Muscle layer of colon (tissue), 2 donors: ENCODE measurements around the gene CDK1.

ENCODE experiments used
- H3K27ac ChIP-seq: one replicate; pipeline ENCODE4 v1.7.0; 2013; ENCODE audit warnings: low read depth, mild to moderate bottlenecking, low read length, moderate library complexity
- H3K27me3 ChIP-seq, 2 donors: one replicate each; pipeline ENCODE4 v1.7.0; 2013; ENCODE audit warnings: low read length in 2 of 2, mild to moderate bottlenecking in 2 of 2; ENCODE audit not compliant: insufficient read depth in 2 of 2, control insufficient read depth in 1 of 2
- H3K36me3 ChIP-seq: one replicate; pipeline ENCODE4 v1.7.0; 2013; ENCODE audit warnings: mild to moderate bottlenecking, low read length; ENCODE audit not compliant: insufficient read depth
- H3K4me1 ChIP-seq: one replicate; pipeline ENCODE4 v1.7.0; 2013; ENCODE audit warnings: mild to moderate bottlenecking, low read length; ENCODE audit not compliant: insufficient read depth
- H3K4me3 ChIP-seq, 2 donors: one replicate each; pipeline ENCODE4 v1.7.0; 2013; ENCODE audit warnings: low read length in 2 of 2, low read depth in 1 of 2, mild to moderate bottlenecking in 1 of 2, moderate library complexity in 1 of 2
- H3K9ac ChIP-seq: one replicate; pipeline ENCODE4 v1.7.0; 2013; ENCODE audit warnings: low read length
- H3K9me3 ChIP-seq: one replicate; pipeline ENCODE4 v1.7.0; 2013; ENCODE audit warnings: mild to moderate bottlenecking, low read length
- donor health status: abdominal sarcoma.
- donor health status: Adenocarcinoma of cecum.

CDK1 gene

DNA sequence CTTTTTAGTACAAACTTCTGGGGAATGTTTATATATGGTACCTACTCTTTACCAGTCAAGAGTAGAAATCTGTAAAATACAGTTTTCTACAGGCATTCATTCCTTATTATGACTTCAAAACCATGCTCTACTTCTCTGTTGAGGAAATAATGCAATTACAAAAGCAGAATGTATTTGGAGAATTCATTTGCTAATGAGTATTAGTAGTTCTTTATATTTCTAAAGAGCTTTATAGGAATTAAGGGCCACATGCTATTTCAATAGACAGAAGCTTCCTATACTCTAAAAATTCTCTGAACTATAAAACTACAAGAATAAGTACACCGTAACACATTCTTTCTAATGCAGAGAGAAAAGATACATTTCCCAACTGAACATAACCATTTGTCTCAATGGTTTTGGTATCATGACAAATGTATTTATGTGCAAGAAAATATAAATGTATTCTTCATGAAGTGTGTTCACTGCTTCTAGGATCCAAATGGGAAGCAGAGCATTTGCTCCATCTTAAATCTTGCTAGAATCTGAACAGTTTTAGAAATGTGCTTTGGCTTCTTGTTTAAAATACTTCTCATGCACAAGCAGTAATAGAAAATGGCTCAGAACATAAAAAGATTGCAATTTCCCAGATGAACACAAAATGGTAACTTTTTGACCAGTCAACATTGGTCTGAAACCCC, 21.8 kb downstream of the CDK1 start:
- no peak overlapping the region for H3K4me3 ChIP-seq
- no peaks in the 10 kb centered on the region for H3K9me3 ChIP-seq
- H3K36me3 ChIP-seq = no peaks in the 10 kb centered on the region
- H3K9ac ChIP-seq = no peak overlapping the region
- H3K27me3 ChIP-seq = no peaks in the 10 kb centered on the region
- H3K27ac ChIP-seq = no peak overlapping the region
- H3K4me1 ChIP-seq = peaks cover 3% of the 10 kb centered on the region

DNA sequence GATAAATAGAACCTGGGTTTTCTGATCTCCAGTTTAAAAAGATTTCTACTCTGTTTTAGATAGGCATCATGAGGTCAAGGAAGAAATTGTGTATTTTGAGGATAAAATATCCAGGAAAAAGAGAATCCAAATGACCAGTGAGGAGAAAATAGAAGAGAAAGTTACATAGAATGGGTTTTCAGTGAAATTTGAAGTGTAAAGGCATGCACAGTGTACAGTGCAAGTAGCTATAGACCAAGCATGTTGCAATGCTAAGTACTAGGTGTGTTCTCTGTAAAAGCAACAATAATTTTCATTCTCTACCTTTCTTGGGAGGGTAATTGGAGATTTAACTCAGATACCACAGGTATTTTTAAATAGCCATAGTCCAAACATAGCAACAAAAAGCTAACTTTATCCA, 22.6 kb downstream of the CDK1 start:
- H3K27ac ChIP-seq = no peak overlapping the region
- no peaks in the 10 kb centered on the region for H3K36me3 ChIP-seq

DNA sequence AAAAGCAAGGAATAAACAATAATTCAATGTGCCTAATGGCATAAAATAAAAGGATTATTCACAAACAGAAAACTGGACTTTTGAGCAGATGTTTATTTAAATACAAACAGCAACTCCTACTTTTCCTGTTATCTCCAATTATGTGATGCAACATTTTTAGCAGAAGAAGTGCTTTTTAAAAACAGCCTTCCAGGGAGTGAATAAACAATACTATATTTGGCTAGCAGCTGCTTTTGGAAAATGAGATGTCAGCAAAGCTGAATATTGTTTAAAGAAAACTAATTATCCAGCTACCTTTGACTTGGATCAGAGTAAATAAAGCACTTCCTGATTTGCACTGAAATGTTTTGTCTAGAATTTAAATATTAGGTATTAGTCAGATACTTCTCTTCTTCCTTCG, 23.2 kb downstream of the CDK1 start:
- no peaks in the 10 kb centered on the region for H3K36me3 ChIP-seq
- no peaks in the 10 kb centered on the region for H3K27me3 ChIP-seq
- no peak overlapping the region for H3K4me3 ChIP-seq
- no peak overlapping the region for H3K9ac ChIP-seq
- H3K27ac ChIP-seq = no peak overlapping the region
- peaks cover 3% of the 10 kb centered on the region for H3K4me1 ChIP-seq
- H3K9me3 ChIP-seq = no peaks in the 10 kb centered on the region

More for the DNA sequence above, 22.6 kb downstream of the CDK1 start:
- Histone ChIP-seq H3K4me3 (no peak overlapping the region), H3K4me1 (peaks cover 3% of the 10 kb centered on the region), H3K9ac (no peak overlapping the region), H3K9me3 (no peaks in the 10 kb centered on the region), H3K27me3 (no peaks in the 10 kb centered on the region)

DNA sequence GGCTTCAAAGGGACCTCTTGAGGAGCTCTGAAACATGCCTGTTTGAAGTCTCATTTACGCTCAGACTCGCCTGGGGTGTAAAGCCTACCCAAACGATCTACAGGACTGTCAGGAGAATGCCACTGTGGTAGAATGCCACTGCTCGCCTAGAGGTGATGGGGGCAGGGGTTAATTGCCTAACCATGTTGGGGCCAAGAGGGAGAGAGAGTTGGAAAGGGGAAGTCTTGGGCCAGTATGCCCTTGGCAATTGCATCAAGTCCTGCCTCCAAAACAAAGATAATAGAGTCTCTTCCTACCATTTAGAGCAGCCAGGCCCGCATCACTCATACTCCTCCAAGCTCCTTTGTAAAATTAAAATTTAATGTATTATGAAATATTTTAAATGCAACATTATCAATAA, 25.2 kb downstream of the CDK1 start:
- Histone ChIP-seq H3K27ac (no peak overlapping the region), H3K9me3 (no peaks in the 10 kb centered on the region), H3K4me1 (peaks cover 3% of the 10 kb centered on the region), H3K4me3 (no peak overlapping the region), H3K36me3 (no peaks in the 10 kb centered on the region), H3K27me3 (no peaks in the 10 kb centered on the region), H3K9ac (no peak overlapping the region)

DNA sequence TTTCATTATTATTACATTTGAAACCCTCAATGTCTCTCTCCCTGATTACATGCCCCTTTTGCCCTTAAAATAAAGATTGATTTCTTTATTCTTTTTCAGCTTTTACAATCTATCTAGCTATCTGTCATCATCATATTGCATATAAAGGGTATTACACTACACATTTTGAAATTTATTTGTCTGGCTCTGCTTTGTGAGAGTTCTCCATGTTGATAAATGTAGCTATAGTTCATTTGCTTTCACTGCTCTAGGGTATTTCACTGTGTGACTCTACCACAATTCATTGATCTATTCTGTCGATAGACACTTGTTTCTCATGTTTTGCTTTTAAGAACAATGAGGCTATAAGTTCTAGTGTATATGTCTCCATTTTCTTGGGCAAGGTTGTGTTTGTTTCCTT, 25.6 kb downstream of the CDK1 start:
- Histone ChIP-seq H3K4me3 (no peak overlapping the region), H3K4me1 (peaks cover 3% of the 10 kb centered on the region)

DNA sequence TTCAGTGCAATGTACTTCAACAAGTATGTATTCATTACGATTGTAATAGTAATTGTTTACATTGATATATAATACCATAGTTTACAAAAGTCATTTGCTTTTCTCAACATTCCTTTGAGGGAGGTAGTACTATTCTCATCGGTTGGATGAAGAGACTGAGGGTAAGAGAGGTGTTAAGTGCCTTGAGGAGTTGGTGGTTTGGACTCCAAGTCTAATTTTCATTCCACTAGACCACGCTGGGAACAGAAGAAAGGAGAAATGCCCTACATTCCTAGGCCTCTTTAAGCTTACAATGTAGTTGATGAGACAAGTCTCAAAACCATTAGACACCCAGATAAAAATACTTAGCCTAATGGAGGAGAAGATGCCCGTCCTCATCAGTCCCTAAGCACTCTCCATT, 28.6 kb downstream of the CDK1 start:
- no peaks in the 10 kb centered on the region for H3K9me3 ChIP-seq
- H3K27me3 ChIP-seq = no peaks in the 10 kb centered on the region
- no peak overlapping the region for H3K9ac ChIP-seq
- H3K27ac ChIP-seq = no peak overlapping the region
- H3K36me3 ChIP-seq = no peaks in the 10 kb centered on the region
- peaks cover 15% of the 10 kb centered on the region for H3K4me1 ChIP-seq
- no peak overlapping the region for H3K4me3 ChIP-seq

More for the DNA sequence above, 25.6 kb downstream of the CDK1 start:
- H3K27me3 ChIP-seq = no peaks in the 10 kb centered on the region
- no peaks in the 10 kb centered on the region for H3K9me3 ChIP-seq
- no peak overlapping the region for H3K9ac ChIP-seq
- no peaks in the 10 kb centered on the region for H3K36me3 ChIP-seq
- H3K27ac ChIP-seq = no peak overlapping the region

DNA sequence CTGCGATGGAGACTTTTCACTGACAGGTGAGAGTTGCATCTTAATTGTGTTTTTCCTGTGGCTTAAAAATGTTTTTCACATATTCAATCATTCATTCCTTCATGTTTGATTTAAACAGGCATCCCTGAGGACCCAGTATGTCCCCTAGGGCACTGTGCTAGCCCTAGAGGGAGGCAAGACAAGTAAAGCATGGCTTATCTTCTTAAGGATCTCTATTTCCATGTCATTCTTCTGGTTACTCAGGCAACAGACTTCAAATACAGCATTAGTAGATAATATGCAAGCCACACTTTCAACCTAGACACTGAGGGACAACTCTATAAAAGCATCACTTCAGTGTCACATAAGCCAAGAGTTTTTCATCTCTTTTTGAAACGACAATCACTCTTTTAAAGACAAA, 29.2 kb downstream of the CDK1 start:
- Histone ChIP-seq H3K9ac (no peak overlapping the region), H3K9me3 (no peaks in the 10 kb centered on the region), H3K27ac (no peak overlapping the region), H3K4me1 (peaks cover 15% of the 10 kb centered on the region), H3K4me3 (no peak overlapping the region), H3K36me3 (no peaks in the 10 kb centered on the region), H3K27me3 (no peaks in the 10 kb centered on the region)

DNA sequence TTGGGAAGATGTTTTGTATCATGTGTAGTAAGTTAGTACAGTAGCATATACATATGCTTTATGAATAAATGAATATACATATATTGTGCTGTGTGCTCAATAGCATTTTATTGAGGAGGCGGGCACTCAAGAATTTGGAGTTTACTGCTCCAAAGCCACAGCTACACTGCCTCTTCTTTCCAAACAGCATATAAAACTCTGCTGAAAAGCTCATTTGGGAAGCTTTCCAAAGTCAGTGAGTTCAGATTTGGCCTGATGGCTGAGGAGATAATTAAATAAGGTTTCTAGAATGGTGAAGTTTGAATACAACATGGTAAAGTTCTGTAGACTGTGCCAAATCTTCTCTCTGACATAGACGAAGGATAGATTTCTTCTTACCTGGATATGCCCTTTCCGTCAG, 29.8 kb downstream of the CDK1 start:
- Histone ChIP-seq H3K4me1 (peaks cover 15% of the 10 kb centered on the region), H3K9ac (no peak overlapping the region), H3K36me3 (no peaks in the 10 kb centered on the region), H3K27me3 (no peaks in the 10 kb centered on the region), H3K27ac (no peak overlapping the region), H3K4me3 (no peak overlapping the region), H3K9me3 (no peaks in the 10 kb centered on the region)

DNA sequence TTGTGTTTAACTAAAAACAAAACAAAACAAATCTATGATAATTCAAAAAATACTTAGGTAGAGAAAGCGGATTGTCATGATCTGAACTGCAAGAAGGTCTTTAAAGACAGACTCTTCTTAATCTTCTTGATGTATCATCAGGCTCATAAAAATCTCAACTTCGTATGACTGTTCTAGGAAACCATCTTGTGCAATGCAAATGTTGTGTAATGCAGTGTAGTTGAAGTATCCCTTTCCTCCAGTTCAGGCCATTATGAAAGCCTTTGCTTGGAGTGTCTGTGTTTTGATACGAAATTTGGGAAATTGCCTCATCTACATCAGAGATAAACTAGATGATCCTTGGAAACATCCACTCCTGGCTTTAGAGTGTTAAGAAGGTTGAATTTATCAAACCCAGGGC, 30.9 kb downstream of the CDK1 start:
- no peaks in the 10 kb centered on the region for H3K9me3 ChIP-seq

DNA sequence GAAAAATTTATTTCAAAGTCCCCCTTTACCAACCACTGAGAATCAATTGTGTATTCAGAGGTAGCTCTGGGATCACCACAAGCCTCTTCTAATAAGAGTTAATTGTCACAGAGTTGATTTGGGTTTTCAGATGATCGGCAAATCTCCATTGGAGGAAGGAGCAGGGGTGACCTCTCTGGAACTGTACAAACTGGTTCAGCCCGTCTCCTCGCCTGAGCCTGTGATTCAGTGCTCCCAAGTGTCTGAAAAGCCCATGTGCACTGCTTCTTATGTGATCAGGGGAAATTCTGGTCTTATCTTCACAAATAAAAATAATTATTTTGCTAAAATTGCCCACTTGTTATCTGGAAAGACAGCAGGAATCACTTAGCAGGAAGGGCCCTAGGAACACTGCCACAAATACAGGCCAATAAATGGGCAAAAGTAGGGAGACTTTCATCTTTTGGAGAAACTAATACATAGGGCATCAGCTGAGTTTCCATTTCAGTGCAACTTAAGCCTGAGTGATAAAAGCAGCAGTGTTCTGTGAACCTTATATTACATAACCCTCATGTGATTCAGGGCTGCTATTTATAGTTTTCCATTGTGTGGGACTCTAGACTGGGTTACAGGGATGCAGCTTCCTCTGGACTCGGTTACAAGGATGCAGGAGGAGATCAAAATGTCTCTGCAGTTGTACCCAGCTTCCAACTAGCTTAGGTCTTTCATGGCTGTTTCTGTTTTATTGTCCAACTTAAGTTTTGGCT, 32.3 kb downstream of the CDK1 start:
- no peaks in the 10 kb centered on the region for H3K36me3 ChIP-seq
- no peaks in the 10 kb centered on the region for H3K27me3 ChIP-seq
- H3K4me1 ChIP-seq = peaks cover 15% of the 10 kb centered on the region
- no peak overlapping the region for H3K27ac ChIP-seq
- no peak overlapping the region for H3K4me3 ChIP-seq
- no peaks in the 10 kb centered on the region for H3K9me3 ChIP-seq
- no peak overlapping the region for H3K9ac ChIP-seq

More for the DNA sequence above, 30.9 kb downstream of the CDK1 start:
- H3K36me3 ChIP-seq = no peaks in the 10 kb centered on the region
- peaks cover 15% of the 10 kb centered on the region for H3K4me1 ChIP-seq
- H3K27me3 ChIP-seq = no peaks in the 10 kb centered on the region
- H3K27ac ChIP-seq = no peak overlapping the region
- H3K9ac ChIP-seq = no peak overlapping the region
- no peak overlapping the region for H3K4me3 ChIP-seq

DNA sequence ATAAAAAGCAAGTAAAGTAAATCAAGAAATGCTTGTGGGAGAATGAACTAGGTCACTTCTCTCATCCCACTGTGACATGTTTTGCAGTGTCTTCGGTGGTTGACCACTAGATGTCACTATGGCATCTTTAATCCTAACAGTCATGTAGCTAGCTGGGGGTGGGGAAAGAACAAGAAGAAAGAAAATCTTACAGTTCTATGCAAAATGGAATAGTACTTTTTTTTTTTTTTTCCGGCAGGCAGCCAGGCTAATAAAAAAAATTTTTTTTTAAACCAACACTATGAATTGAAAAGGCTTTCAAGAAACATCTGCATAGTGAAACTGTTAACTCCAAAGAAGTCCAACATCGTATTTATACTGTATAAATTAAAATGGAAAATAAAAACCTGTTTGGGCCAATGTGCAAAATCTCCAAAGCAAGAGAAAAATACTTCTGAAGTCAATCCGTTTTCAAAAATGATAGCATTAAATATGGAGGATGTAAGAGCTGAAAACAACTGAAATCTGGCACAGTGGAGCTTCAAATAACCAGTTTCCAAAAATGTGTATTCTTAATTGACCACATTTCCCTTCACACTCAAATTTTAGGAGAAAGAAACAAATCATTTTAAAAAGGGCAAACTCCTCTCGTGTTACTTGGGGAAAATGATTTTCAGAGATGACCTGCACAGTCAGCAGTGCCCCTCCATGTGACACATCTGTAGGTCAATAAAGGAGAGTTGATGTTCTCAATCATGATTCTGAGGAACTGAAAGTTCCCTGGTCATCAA, 38.5 kb downstream of the CDK1 start:
- H3K4me3 ChIP-seq = no peak overlapping the region
- H3K27me3 ChIP-seq = no peaks in the 10 kb centered on the region
- no peak overlapping the region for H3K9ac ChIP-seq
- H3K27ac ChIP-seq = no peak overlapping the region
- H3K4me1 ChIP-seq = peaks cover 27% of the 10 kb centered on the region
- H3K36me3 ChIP-seq = no peaks in the 10 kb centered on the region
- H3K9me3 ChIP-seq = no peaks in the 10 kb centered on the region
